Fibroblast of villous mesenchyme (primary cell): ENCODE data around the gene RNF133. TPM values are rescaled to one million over a fixed set of nuclear protein-coding genes. Genes with fewer than 3 reads are reported as not detected.

Experiments
- DNase-seq: peaks from one replicate; pipeline ENCODE4 v3.0.0-alpha.2; 2010; ENCODE audit warnings: low read depth
- H3K4me3 ChIP-seq: 2 replicates; pipeline ENCODE4 v1.5.1; 2011; ENCODE audit warnings: low read depth, mild to moderate bottlenecking, low read length
- small RNA-seq: library from RNA; depleted of rRNA; stranded (forward); fragments of <200 nt; gene quantifications from one replicate; pipeline ENCODE3, GENCODE V24; 2012
- total RNA-seq: library from RNA; depleted of rRNA; stranded (reverse); fragments of >200 nt; gene quantifications from 2 replicates; pipeline ENCODE4 v1.2.3, GENCODE V29; 2012
- TF ChIP-seq, protein P1 (sequence below): IDR thresholded peaks from 2 replicates; pipeline ENCODE4 v1.5.1; 2012; ENCODE audit warnings: low read depth, mild to moderate bottlenecking, low read length; ENCODE audit not compliant: insufficient read depth

The RNF133 gene
- total RNA-seq, 1 donor = 0.86 TPM

DNA sequence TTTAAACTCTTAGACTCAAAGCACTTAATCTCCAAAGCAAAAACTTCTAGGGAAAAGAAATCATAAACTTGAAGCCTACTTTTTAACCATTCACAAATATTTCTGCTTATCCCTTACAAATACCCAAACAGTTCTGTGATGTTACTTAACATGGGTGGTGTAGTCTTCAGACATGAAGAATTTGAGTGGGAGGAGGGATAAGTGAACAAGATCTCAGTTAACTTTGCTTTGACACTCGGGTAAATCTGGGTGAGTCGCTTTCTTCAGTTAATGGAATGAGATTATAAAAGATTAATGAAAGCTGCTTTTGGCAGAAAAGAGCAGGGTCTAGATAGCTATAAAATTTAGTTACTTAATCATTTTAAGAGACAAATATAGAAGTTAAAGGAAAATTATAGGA is 47.5 kb downstream of the RNF133 start:
- DNase-seq = peak; percentile 6
- TF ChIP-seq, protein P1, sequence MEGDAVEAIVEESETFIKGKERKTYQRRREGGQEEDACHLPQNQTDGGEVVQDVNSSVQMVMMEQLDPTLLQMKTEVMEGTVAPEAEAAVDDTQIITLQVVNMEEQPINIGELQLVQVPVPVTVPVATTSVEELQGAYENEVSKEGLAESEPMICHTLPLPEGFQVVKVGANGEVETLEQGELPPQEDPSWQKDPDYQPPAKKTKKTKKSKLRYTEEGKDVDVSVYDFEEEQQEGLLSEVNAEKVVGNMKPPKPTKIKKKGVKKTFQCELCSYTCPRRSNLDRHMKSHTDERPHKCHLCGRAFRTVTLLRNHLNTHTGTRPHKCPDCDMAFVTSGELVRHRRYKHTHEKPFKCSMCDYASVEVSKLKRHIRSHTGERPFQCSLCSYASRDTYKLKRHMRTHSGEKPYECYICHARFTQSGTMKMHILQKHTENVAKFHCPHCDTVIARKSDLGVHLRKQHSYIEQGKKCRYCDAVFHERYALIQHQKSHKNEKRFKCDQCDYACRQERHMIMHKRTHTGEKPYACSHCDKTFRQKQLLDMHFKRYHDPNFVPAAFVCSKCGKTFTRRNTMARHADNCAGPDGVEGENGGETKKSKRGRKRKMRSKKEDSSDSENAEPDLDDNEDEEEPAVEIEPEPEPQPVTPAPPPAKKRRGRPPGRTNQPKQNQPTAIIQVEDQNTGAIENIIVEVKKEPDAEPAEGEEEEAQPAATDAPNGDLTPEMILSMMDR = no peak
- no peak overlapping the region for H3K4me3 ChIP-seq

Small RNAs within 50 kb of the gene (small RNA-seq; reads per million reads assigned to genes)
- not detected for gene AC006463.1

Other genes starting within 250 kb of the RNF133 start
- gene RNF148, start 3.8 kb upstream of the RNF133 start, total RNA-seq = 0.43 and 0.64 TPM in 2 replicates
- gene CADPS2, start 187.3 kb upstream of the RNF133 start, total RNA-seq = 13.9 and 27.2 TPM in 2 replicates